ENCODE measurements around the gene MAST2.

DNA sequence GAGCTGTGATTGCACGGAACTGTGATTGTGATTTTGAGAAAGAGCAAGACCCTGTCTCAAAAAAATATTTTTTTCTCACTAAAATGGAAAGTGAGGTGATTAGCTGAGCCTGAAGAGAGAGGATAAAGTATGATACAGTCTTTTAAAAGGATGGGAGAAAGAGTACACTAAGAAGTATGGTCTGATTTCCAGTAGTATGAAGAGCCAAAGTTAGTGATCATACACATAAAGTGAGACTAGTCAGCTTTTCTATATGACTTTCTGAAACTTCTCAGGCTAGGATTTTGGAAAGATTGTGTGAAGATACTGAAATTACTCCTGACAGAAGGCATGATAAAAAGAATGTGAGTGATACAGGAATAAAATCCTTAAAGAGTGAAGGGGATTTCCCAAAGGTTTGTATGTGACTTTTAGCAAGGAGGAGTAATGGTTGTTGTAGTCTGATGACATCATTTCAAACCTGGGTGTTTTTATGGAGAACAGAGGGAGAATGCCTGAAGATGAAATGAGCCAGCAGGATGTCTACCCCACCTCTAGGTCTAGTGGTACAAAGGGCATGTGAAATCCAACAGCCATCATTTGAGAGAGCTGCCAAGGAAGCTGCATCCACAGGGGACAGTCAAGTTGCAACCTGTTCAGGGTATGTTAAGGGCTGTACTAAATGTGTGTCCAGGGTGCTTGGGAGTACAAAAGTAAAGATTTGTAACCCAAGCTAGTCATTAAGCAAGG lies 171.3 kb downstream of the MAST2 start:
- TF ChIP-seq, protein P1, sequence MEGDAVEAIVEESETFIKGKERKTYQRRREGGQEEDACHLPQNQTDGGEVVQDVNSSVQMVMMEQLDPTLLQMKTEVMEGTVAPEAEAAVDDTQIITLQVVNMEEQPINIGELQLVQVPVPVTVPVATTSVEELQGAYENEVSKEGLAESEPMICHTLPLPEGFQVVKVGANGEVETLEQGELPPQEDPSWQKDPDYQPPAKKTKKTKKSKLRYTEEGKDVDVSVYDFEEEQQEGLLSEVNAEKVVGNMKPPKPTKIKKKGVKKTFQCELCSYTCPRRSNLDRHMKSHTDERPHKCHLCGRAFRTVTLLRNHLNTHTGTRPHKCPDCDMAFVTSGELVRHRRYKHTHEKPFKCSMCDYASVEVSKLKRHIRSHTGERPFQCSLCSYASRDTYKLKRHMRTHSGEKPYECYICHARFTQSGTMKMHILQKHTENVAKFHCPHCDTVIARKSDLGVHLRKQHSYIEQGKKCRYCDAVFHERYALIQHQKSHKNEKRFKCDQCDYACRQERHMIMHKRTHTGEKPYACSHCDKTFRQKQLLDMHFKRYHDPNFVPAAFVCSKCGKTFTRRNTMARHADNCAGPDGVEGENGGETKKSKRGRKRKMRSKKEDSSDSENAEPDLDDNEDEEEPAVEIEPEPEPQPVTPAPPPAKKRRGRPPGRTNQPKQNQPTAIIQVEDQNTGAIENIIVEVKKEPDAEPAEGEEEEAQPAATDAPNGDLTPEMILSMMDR (IDR thresholded peaks at IDR 0.05) = no peak
- TF ChIP-seq POLR2A (IDR thresholded peaks at IDR 0.05) (no peak), EP300 (IDR thresholded peaks at IDR 0.05) (no peak)
